Neural cell (in vitro differentiated cells): ENCODE results near the gene PLOD3.

Source experiments
- EP300 ChIP-seq: fragments of 450-650 bp; conservative IDR thresholded peaks from 2 replicates; pipeline ENCODE4 v1.6.1; 2014; ENCODE audit warnings: antibody characterized with exemption, mild to moderate bottlenecking, moderate library complexity; ENCODE audit not compliant: poor library complexity, severe bottlenecking
- EZH2 ChIP-seq: fragments of 200-600, 300-800 bp; shearing (Covaris generic), sonication (generic); IDR thresholded peaks from 2 replicates; pipeline ENCODE4 v1.6.1; 2014; ENCODE audit warnings: antibody characterized with exemption, low read length, borderline replicate concordance, mild to moderate bottlenecking; ENCODE audit not compliant: insufficient read depth, poor library complexity, severe bottlenecking
- MXI1 ChIP-seq: fragments of 450-650 bp; conservative IDR thresholded peaks from 2 replicates; pipeline ENCODE4 v1.6.1; 2014; ENCODE audit warnings: antibody characterized with exemption, mild to moderate bottlenecking; ENCODE audit not compliant: poor library complexity, severe bottlenecking
- POLR2AphosphoS5 ChIP-seq: IDR thresholded peaks from 2 replicates; pipeline ENCODE4 v1.6.1; 2012
- SMC3 ChIP-seq: fragments of 450-650 bp; conservative IDR thresholded peaks from 2 replicates; pipeline ENCODE4 v1.6.1; 2014; ENCODE audit warnings: antibody characterized with exemption, mild to moderate bottlenecking, moderate library complexity; ENCODE audit not compliant: poor library complexity
- TAF1 ChIP-seq: IDR thresholded peaks from 2 replicates; pipeline ENCODE4 v1.6.1; 2012; ENCODE audit warnings: low read depth
- TF ChIP-seq, protein P1 (sequence below): fragments of 450-650 bp; IDR thresholded peaks from 2 replicates; pipeline ENCODE4 v1.5.1; 2014; ENCODE audit warnings: antibody characterized with exemption, mild to moderate bottlenecking, moderate library complexity; ENCODE audit not compliant: poor library complexity, severe bottlenecking
- TF ChIP-seq, protein P2 (sequence below): IDR thresholded peaks from 2 replicates; pipeline ENCODE4 v1.6.1; 2012; ENCODE audit warnings: borderline replicate concordance

DNA sequence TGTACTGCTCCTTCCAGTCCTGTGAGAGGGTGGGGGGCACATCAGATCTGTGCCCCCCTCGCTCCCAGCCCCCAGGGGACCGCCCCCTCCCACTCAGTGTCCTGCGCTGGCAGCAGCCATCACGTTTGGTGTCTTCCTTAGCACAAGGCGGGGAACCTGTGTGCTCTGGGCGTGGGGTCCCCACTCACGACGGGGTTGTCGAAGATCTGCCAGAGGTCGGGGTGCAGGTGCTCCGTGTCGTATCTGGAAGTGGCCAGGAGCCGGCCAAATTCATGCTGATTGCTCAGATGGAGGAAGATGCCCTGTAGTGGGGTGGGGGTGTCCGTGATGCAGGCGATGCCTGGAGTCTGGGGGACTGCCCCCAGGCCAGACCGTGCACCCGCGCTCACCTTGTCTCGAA is 7.2 kb downstream of the PLOD3 start:
- TF ChIP-seq, protein P1, sequence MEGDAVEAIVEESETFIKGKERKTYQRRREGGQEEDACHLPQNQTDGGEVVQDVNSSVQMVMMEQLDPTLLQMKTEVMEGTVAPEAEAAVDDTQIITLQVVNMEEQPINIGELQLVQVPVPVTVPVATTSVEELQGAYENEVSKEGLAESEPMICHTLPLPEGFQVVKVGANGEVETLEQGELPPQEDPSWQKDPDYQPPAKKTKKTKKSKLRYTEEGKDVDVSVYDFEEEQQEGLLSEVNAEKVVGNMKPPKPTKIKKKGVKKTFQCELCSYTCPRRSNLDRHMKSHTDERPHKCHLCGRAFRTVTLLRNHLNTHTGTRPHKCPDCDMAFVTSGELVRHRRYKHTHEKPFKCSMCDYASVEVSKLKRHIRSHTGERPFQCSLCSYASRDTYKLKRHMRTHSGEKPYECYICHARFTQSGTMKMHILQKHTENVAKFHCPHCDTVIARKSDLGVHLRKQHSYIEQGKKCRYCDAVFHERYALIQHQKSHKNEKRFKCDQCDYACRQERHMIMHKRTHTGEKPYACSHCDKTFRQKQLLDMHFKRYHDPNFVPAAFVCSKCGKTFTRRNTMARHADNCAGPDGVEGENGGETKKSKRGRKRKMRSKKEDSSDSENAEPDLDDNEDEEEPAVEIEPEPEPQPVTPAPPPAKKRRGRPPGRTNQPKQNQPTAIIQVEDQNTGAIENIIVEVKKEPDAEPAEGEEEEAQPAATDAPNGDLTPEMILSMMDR: no peak
- no peak for TF ChIP-seq EP300
- TF ChIP-seq POLR2AphosphoS5: no peak
- TF ChIP-seq EZH2: no peak
- no peak for TF ChIP-seq MXI1
- no peak for TF ChIP-seq TAF1
- TF ChIP-seq, protein P2, sequence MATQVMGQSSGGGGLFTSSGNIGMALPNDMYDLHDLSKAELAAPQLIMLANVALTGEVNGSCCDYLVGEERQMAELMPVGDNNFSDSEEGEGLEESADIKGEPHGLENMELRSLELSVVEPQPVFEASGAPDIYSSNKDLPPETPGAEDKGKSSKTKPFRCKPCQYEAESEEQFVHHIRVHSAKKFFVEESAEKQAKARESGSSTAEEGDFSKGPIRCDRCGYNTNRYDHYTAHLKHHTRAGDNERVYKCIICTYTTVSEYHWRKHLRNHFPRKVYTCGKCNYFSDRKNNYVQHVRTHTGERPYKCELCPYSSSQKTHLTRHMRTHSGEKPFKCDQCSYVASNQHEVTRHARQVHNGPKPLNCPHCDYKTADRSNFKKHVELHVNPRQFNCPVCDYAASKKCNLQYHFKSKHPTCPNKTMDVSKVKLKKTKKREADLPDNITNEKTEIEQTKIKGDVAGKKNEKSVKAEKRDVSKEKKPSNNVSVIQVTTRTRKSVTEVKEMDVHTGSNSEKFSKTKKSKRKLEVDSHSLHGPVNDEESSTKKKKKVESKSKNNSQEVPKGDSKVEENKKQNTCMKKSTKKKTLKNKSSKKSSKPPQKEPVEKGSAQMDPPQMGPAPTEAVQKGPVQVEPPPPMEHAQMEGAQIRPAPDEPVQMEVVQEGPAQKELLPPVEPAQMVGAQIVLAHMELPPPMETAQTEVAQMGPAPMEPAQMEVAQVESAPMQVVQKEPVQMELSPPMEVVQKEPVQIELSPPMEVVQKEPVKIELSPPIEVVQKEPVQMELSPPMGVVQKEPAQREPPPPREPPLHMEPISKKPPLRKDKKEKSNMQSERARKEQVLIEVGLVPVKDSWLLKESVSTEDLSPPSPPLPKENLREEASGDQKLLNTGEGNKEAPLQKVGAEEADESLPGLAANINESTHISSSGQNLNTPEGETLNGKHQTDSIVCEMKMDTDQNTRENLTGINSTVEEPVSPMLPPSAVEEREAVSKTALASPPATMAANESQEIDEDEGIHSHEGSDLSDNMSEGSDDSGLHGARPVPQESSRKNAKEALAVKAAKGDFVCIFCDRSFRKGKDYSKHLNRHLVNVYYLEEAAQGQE: no peak
- TF ChIP-seq SMC3: no peak
